T-helper 1 cell treated with Interleukin-12 subunit alpha and Interleukin-12 subunit beta and Interleukin-4 antibody, amounts not matched to agents 30 μg/mL and 1 μg/mL, for 36 hours (primary cell): Measurements from ENCODE around the gene CCDC182.

Source experiments
- H3K27ac Mint-ChIP-seq: one replicate; pipeline ENCODE4 v1.8.0; 2021; ENCODE audit warnings: mild to moderate bottlenecking, mixed read lengths
- H3K27me3 Mint-ChIP-seq: one replicate; pipeline ENCODE4 v1.8.0; 2021; ENCODE audit warnings: low read depth, mixed read lengths
- H3K36me3 Mint-ChIP-seq: one replicate; pipeline ENCODE4 v1.8.0; 2021; ENCODE audit warnings: low read depth, mixed read lengths
- H3K4me1 Mint-ChIP-seq: one replicate; pipeline ENCODE4 v1.8.0; 2021; ENCODE audit warnings: low read depth, mixed read lengths
- H3K4me3 Mint-ChIP-seq: one replicate; pipeline ENCODE4 v1.8.0; 2021; ENCODE audit warnings: mild to moderate bottlenecking, moderate library complexity, mixed read lengths
- H3K9me3 Mint-ChIP-seq: one replicate; pipeline ENCODE4 v1.8.0; 2021; ENCODE audit warnings: mixed read lengths

CCDC182 gene

DNA sequence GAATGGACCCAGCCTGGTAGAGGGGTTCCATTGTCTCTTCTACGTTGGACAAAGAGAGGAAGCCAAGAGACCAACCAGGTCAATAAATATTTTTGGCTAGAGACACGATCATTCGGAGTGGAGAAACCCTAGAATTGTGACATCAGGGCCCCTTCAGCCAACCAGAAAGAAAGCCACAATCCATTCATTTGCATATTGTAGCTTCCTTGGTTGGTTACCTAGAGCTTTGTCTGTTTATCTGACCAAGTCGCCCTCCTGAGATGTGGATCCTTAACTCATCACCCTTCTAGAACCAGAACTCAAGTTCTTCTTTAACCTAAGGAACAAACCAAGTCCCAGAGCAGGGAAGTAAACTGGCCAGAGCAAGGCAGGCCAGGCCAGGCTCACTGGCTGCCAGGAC lies at the start of gene CCDC182:
Gene CCDC182 (minus strand): TSS at position 58 of the 400 bp plus-strand sequence. CDS start 27 bp downstream, at position 31.
- Mint-ChIP-seq H3K36me3 (no peaks in the 10 kb centered on the region), H3K27ac (no peak within 1 kb of the TSS), H3K9me3 (no peaks in the 10 kb centered on the region), H3K4me1 (peaks cover 5% of the 10 kb centered on the region), H3K4me3 (no peak within 1 kb of the TSS), H3K27me3 (peaks cover 19% of the 10 kb centered on the region)

DNA sequence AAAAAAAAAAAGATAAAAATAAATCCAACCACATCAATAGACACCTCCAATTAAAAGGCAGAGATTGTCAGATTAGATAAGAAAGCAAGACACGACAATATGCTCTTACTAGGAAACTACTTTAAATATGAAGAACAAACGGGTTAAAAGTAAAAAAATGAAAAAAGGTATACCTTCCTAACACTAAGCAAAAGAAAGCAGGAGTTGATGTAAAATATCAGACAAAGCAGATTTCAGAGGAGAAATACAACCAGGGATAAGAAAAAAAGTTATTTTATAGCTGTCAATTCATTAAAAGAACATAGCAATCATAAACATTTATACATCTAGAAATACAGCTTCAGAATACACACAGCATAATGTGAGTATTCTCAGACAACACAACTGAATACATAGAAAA lies 49.7 kb upstream of the CCDC182 start:
- no peaks in the 10 kb centered on the region for H3K36me3 Mint-ChIP-seq
- H3K27me3 Mint-ChIP-seq: peaks cover 36% of the 10 kb centered on the region
- H3K27ac Mint-ChIP-seq: no peak overlapping the region
- H3K9me3 Mint-ChIP-seq: no peaks in the 10 kb centered on the region
- H3K4me1 Mint-ChIP-seq: peaks cover 2% of the 10 kb centered on the region
- no peak overlapping the region for H3K4me3 Mint-ChIP-seq

- Mint-ChIP-seq H3K27me3 (peaks cover 36% of the 10 kb centered on the region), H3K4me3 (no peak overlapping the region), H3K4me1 (no peaks in the 10 kb centered on the region), H3K27ac (no peak overlapping the region), H3K36me3 (no peaks in the 10 kb centered on the region), H3K9me3 (no peaks in the 10 kb centered on the region)
Measured at GRCh38 chr17:57788725-57789124, 43.6 kb upstream of the CCDC182 start.

GRCh38 chr17:57785022-57785421 lies 39.9 kb upstream of the CCDC182 start:
- no peaks in the 10 kb centered on the region for H3K36me3 Mint-ChIP-seq
- H3K27me3 Mint-ChIP-seq: peaks cover 31% of the 10 kb centered on the region
- H3K4me3 Mint-ChIP-seq: no peak overlapping the region
- no peaks in the 10 kb centered on the region for H3K9me3 Mint-ChIP-seq
- H3K27ac Mint-ChIP-seq: no peak overlapping the region
- H3K4me1 Mint-ChIP-seq: no peaks in the 10 kb centered on the region

DNA sequence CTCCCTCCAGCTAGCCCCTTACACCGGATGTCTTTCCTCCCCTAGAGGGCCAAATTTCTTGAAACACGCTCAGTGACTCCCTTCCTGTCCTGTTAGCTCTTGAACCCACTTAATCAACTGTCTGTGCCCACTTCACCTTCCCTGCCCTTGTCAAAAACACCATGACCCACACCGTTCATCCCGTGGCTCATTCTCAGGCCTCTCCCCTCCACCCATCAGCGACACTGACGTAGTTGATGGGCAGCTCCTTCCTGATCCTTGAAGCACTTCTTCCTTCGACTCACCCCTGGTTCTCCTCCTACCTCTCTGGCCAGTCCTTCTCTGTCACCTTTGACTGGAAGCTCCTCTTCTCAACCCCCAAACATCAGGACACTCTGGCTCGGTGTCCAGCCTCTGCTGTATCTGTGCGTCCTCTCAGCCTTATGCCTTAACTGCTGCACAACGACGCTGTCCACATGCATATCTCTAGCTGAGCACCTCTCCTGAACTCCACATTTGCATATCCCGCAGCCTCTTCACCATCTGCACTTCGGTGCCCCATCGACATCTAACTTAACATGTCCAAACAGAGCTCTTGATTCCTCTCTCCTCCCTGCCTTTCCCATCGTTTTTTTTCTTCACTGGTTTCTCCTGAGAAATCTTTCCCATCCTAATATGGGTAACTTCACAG lies 39.3 kb upstream of the CCDC182 start:
- Mint-ChIP-seq H3K4me1 (no peaks in the 10 kb centered on the region), H3K36me3 (no peaks in the 10 kb centered on the region), H3K27me3 (peaks cover 27% of the 10 kb centered on the region), H3K27ac (no peak overlapping the region), H3K4me3 (no peak overlapping the region), H3K9me3 (no peaks in the 10 kb centered on the region)

DNA sequence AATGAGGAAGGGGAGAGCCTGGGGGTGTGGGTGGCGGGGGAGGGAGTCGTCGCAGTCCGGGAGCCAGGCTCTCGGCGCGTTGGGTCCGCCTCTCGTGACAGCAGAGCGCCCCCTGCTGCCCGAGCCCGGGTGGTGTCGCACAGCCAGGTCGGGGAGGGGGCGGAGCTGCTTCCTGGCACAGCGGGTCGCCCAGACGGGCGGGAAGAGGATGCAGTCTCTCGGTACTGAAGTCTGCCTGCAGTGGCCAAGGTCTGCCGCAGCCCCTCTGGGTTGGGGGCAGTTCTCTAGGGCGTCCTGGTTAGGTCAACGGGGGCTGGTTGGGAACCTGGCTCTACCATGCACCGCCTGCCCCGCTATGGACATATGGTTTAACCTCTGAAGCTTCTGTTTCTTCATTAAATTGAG lies 38.2 kb upstream of the CCDC182 start:
- H3K9me3 Mint-ChIP-seq: no peaks in the 10 kb centered on the region
- H3K27me3 Mint-ChIP-seq: peaks cover 21% of the 10 kb centered on the region
- no peak overlapping the region for H3K27ac Mint-ChIP-seq
- H3K4me1 Mint-ChIP-seq: no peaks in the 10 kb centered on the region
- H3K4me3 Mint-ChIP-seq: no peak overlapping the region
- no peaks in the 10 kb centered on the region for H3K36me3 Mint-ChIP-seq

DNA sequence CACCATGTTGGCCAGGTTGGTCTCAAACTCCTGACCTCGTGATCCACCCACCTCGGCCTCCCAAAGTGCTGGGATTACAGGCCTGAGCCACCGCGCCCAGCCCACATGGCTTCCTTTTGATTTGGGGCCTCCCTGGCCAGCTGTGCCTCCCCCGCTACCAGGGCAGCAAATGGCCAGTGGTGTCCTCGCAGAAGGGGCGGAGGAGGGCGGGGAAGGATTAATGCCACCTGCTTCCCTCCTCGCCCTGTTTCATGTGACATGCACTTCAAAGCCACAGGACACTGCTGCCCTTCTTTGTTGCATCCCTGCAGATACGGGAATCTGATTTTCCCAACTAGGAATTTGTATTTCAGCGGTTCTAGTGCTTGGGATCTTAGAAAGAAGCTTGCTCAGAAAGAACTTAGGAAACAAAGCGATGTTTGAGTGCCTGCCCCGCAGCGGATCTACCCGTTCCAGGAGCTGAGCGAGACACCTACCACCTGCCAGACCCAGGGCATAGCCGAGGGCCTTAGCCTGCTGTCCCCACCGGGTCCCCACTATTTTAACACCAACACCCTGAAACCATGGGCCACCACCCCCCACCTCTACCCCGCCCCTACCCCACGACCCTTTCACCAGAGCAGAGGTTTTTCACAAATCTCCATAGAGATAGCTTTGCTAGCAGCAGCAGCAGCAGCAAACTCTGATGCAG lies 37.7 kb upstream of the CCDC182 start:
- Mint-ChIP-seq H3K9me3 (no peaks in the 10 kb centered on the region), H3K27ac (no peak overlapping the region), H3K36me3 (no peaks in the 10 kb centered on the region), H3K4me3 (no peak overlapping the region), H3K4me1 (no peaks in the 10 kb centered on the region), H3K27me3 (peaks cover 19% of the 10 kb centered on the region)

- no peak overlapping the region for H3K27ac Mint-ChIP-seq
- no peaks in the 10 kb centered on the region for H3K4me1 Mint-ChIP-seq
- no peaks in the 10 kb centered on the region for H3K36me3 Mint-ChIP-seq
- H3K27me3 Mint-ChIP-seq: peaks cover 22% of the 10 kb centered on the region
- no peak overlapping the region for H3K4me3 Mint-ChIP-seq
- no peaks in the 10 kb centered on the region for H3K9me3 Mint-ChIP-seq
Measured at GRCh38 chr17:57782062-57782490, 37.0 kb upstream of the CCDC182 start.

GRCh38 chr17:57781386-57782061 lies 36.4 kb upstream of the CCDC182 start:
- peaks cover 16% of the 10 kb centered on the region for H3K27me3 Mint-ChIP-seq
- no peaks in the 10 kb centered on the region for H3K9me3 Mint-ChIP-seq
- no peak overlapping the region for H3K4me3 Mint-ChIP-seq
- H3K36me3 Mint-ChIP-seq: no peaks in the 10 kb centered on the region
- no peaks in the 10 kb centered on the region for H3K4me1 Mint-ChIP-seq
- no peak overlapping the region for H3K27ac Mint-ChIP-seq

- H3K4me1 Mint-ChIP-seq: no peaks in the 10 kb centered on the region
- no peak overlapping the region for H3K4me3 Mint-ChIP-seq
Measured at GRCh38 chr17:57779706-57780105, 34.6 kb upstream of the CCDC182 start.

GRCh38 chr17:57778306-57778705 lies 33.2 kb upstream of the CCDC182 start:
- H3K36me3 Mint-ChIP-seq: no peaks in the 10 kb centered on the region
- H3K9me3 Mint-ChIP-seq: no peaks in the 10 kb centered on the region
- H3K4me1 Mint-ChIP-seq: no peaks in the 10 kb centered on the region
- H3K4me3 Mint-ChIP-seq: no peak overlapping the region
- peaks cover 34% of the 10 kb centered on the region for H3K27me3 Mint-ChIP-seq
- no peak overlapping the region for H3K27ac Mint-ChIP-seq

More at GRCh38 chr17:57779706-57780105, 34.6 kb upstream of the CCDC182 start:
- Mint-ChIP-seq H3K9me3 (no peaks in the 10 kb centered on the region), H3K27me3 (peaks cover 20% of the 10 kb centered on the region), H3K36me3 (no peaks in the 10 kb centered on the region), H3K27ac (no peak overlapping the region)

GRCh38 chr17:57776366-57776765 lies 31.3 kb upstream of the CCDC182 start:
- H3K27ac Mint-ChIP-seq: no peak overlapping the region
- H3K27me3 Mint-ChIP-seq: peaks cover 44% of the 10 kb centered on the region
- no peaks in the 10 kb centered on the region for H3K4me1 Mint-ChIP-seq
- H3K36me3 Mint-ChIP-seq: no peaks in the 10 kb centered on the region
- no peaks in the 10 kb centered on the region for H3K9me3 Mint-ChIP-seq
- H3K4me3 Mint-ChIP-seq: no peak overlapping the region

GRCh38 chr17:57774872-57775271 lies 29.8 kb upstream of the CCDC182 start:
- Mint-ChIP-seq H3K36me3 (no peaks in the 10 kb centered on the region), H3K9me3 (no peaks in the 10 kb centered on the region), H3K27me3 (peaks cover 54% of the 10 kb centered on the region), H3K27ac (no peak overlapping the region), H3K4me1 (no peaks in the 10 kb centered on the region), H3K4me3 (no peak overlapping the region)

GRCh38 chr17:57773557-57773956 lies 28.5 kb upstream of the CCDC182 start:
- no peaks in the 10 kb centered on the region for H3K36me3 Mint-ChIP-seq
- no peaks in the 10 kb centered on the region for H3K4me1 Mint-ChIP-seq
- no peak overlapping the region for H3K27ac Mint-ChIP-seq
- H3K9me3 Mint-ChIP-seq: no peaks in the 10 kb centered on the region
- H3K4me3 Mint-ChIP-seq: no peak overlapping the region
- peaks cover 63% of the 10 kb centered on the region for H3K27me3 Mint-ChIP-seq

DNA sequence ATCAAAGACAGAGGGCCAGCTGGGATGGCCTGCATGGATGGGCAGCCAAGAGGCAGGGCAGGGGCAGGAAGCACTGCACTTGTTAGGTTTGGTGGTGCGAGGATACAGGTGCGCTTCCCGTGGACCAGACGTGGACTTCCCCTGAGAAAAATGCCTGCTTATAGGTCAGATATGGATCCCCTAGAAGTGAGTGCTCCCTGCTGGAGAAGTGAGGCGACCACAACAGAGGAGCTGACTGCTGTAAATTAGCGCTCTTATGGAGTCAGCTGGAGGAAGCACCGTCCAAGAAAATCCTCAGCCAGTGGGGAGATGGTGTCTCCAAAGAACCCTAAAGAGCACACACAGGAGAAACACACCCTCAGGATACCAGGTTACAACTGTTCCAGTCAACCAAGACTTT lies 27.7 kb upstream of the CCDC182 start:
- Mint-ChIP-seq H3K36me3 (no peaks in the 10 kb centered on the region), H3K4me3 (no peak overlapping the region), H3K4me1 (no peaks in the 10 kb centered on the region), H3K27me3 (peaks cover 67% of the 10 kb centered on the region), H3K9me3 (no peaks in the 10 kb centered on the region), H3K27ac (no peak overlapping the region)
